Spinal cord (tissue), 10 donors: ENCODE results near the gene SLC22A3. TPM values are rescaled to one million over a fixed set of nuclear protein-coding genes. Genes with fewer than 3 reads are reported as not detected.
"Not testable (repeated sequence)": the region's sequence is repeated elsewhere in the genome, so short reads cannot be mapped to it uniquely, and the experiment has no call there.

Source experiments
- DNase-seq, 6 donors: peaks; one replicate each; pipeline versions ENCODE4 v3.0.0 to v3.0.0-alpha.2; 2013 to 2015; ENCODE audit warnings: low spot score in 6 of 6, low read depth in 4 of 6
- H3K27ac ChIP-seq: one replicate; pipeline ENCODE4 v1.5.1; 2013; ENCODE audit warnings: low read depth, low read length, control low read depth
- H3K27me3 ChIP-seq: one replicate; pipeline ENCODE4 v1.6.1; 2013; ENCODE audit warnings: low read length; ENCODE audit not compliant: control insufficient read depth, insufficient read depth
- H3K36me3 ChIP-seq: one replicate; pipeline ENCODE4 v1.6.1; 2013; ENCODE audit warnings: low read length; ENCODE audit not compliant: control insufficient read depth, insufficient read depth
- H3K4me1 ChIP-seq: one replicate; pipeline ENCODE4 v1.6.1; 2013; ENCODE audit warnings: low read length; ENCODE audit not compliant: control insufficient read depth, insufficient read depth
- H3K4me3 ChIP-seq: one replicate; pipeline ENCODE4 v1.5.1; 2013; ENCODE audit warnings: low read depth, low read length, control low read depth
- H3K9me3 ChIP-seq: one replicate; pipeline ENCODE4 v1.6.1; 2013; ENCODE audit warnings: low read length; ENCODE audit not compliant: control insufficient read depth, insufficient read depth
- WGBS: methylation state at CpG from one replicate; pipeline ENCODE4 v1.1.5; 2013; ENCODE audit warnings: missing lambda C conversion rate; ENCODE audit not compliant: insufficient coverage; 5-methylcytosine and 5-hydroxymethylcytosine counted together
- polyA plus RNA-seq, 2 donors: library from polyadenylated mRNA; unstranded; fragments of 120-200 nt; gene quantifications; one replicate each; pipeline ENCODE4 v1.2.1, GENCODE V29; 2013; ENCODE audit not compliant: insufficient read length in 2 of 2
- total RNA-seq, 2 donors: library from RNA; depleted of rRNA in 1 of 2; stranded (reverse); fragments of 120-200 nt in 1 of 2; fragments of >200 nt in 1 of 2; gene quantifications; one replicate each; pipeline versions ENCODE4 v1.2.3 to v1.2.4, GENCODE V29; 2013 to 2014
- donor health status: healthy.

Gene SLC22A3
- total and polyA plus RNA-seq, 4 donors, result 8.0 to 49.4 (median 16.7) TPM

GRCh38 chr6:160467261-160467871 is 119.2 kb downstream of the SLC22A3 start:
- not testable (repeated sequence) for DNase-seq, H3K27ac ChIP-seq
- 81% methylated on average over 14 of the region's 14 CpGs for WGBS

GRCh38 chr6:160469153-160469552 is 121.0 kb downstream of the SLC22A3 start:
- WGBS, result 42% methylated on average over 1 of the region's 2 CpGs
- DNase-seq, result no peak
- H3K9me3 ChIP-seq, result no peaks in the 10 kb centered on the region
- no peak overlapping the region for H3K27ac ChIP-seq
- no peaks in the 10 kb centered on the region for H3K36me3 ChIP-seq
- no peaks in the 10 kb centered on the region for H3K4me1 ChIP-seq
- no peaks in the 10 kb centered on the region for H3K27me3 ChIP-seq
- no peak overlapping the region for H3K4me3 ChIP-seq

More at GRCh38 chr6:160467261-160467871, 119.2 kb downstream of the SLC22A3 start:
- H3K4me1 ChIP-seq, H3K4me3 ChIP-seq, H3K27me3 ChIP-seq, H3K9me3 ChIP-seq, H3K36me3 ChIP-seq: not testable (repeated sequence)

GRCh38 chr6:160476056-160476455 is 127.9 kb downstream of the SLC22A3 start:
- not testable (repeated sequence) for H3K4me1 ChIP-seq, H3K27me3 ChIP-seq, H3K36me3 ChIP-seq, H3K9me3 ChIP-seq, DNase-seq, H3K4me3 ChIP-seq, H3K27ac ChIP-seq
- WGBS, result no CpG with 5 or more reads among the region's 4 CpGs

- not testable (repeated sequence) for H3K27me3 ChIP-seq, H3K4me3 ChIP-seq, DNase-seq, H3K36me3 ChIP-seq, H3K9me3 ChIP-seq, H3K4me1 ChIP-seq, H3K27ac ChIP-seq
- 100% methylated on average over 1 of the region's 4 CpGs for WGBS
Observed at GRCh38 chr6:160477072-160477471, 128.9 kb downstream of the SLC22A3 start.

GRCh38 chr6:160477901-160478300 is 129.7 kb downstream of the SLC22A3 start:
- Histone ChIP-seq H3K9me3 (no peaks in the 10 kb centered on the region), H3K4me1 (no peaks in the 10 kb centered on the region), H3K27ac (no peak overlapping the region), H3K4me3 (no peak overlapping the region), H3K27me3 (no peaks in the 10 kb centered on the region), H3K36me3 (no peaks in the 10 kb centered on the region)
- 95% methylated on average over 3 of the region's 8 CpGs for WGBS
- no peak for DNase-seq

- 96% methylated on average over 10 of the region's 11 CpGs for WGBS
- H3K9me3 ChIP-seq, result no peaks in the 10 kb centered on the region
- H3K27ac ChIP-seq, result no peak overlapping the region
- H3K36me3 ChIP-seq, result no peaks in the 10 kb centered on the region
- H3K4me1 ChIP-seq, result no peaks in the 10 kb centered on the region
- no peaks in the 10 kb centered on the region for H3K27me3 ChIP-seq
- DNase-seq, result no peak
- H3K4me3 ChIP-seq, result no peak overlapping the region
Observed at GRCh38 chr6:160487116-160487515, 138.9 kb downstream of the SLC22A3 start.

- no peaks in the 10 kb centered on the region for H3K4me1 ChIP-seq
- no peaks in the 10 kb centered on the region for H3K27me3 ChIP-seq
- no CpG with 5 or more reads among the region's 1 CpG for WGBS
- peak in 1 of 6 donors; percentile 1 for DNase-seq
- H3K4me3 ChIP-seq, result no peak overlapping the region
- no peaks in the 10 kb centered on the region for H3K9me3 ChIP-seq
- H3K27ac ChIP-seq, result no peak overlapping the region
- no peaks in the 10 kb centered on the region for H3K36me3 ChIP-seq
Observed at GRCh38 chr6:160489091-160489490, 140.9 kb downstream of the SLC22A3 start.

GRCh38 chr6:160494576-160494975 is 146.4 kb downstream of the SLC22A3 start:
- H3K27me3 ChIP-seq, result no peaks in the 10 kb centered on the region
- no peak overlapping the region for H3K4me3 ChIP-seq
- no peaks in the 10 kb centered on the region for H3K36me3 ChIP-seq
- H3K27ac ChIP-seq, result no peak overlapping the region
- DNase-seq, result no peak
- no peaks in the 10 kb centered on the region for H3K9me3 ChIP-seq
- H3K4me1 ChIP-seq, result no peaks in the 10 kb centered on the region
- no CpG with 5 or more reads among the region's 3 CpGs for WGBS

GRCh38 chr6:160500639-160501038 is 152.5 kb downstream of the SLC22A3 start:
- Histone ChIP-seq H3K27ac (no peak overlapping the region), H3K36me3 (no peaks in the 10 kb centered on the region), H3K4me3 (no peak overlapping the region), H3K9me3 (no peaks in the 10 kb centered on the region), H3K27me3 (no peaks in the 10 kb centered on the region), H3K4me1 (no peaks in the 10 kb centered on the region)
- 87% methylated on average over 2 of the region's 4 CpGs for WGBS
- DNase-seq, result no peak
